Smooth muscle cell (in vitro differentiated cells): ENCODE data around the gene EOMES. TPM values are rescaled to one million over a fixed set of nuclear protein-coding genes. Genes with fewer than 3 reads are reported as not detected.

Source experiments
- DNase-seq: peaks from one replicate; lab custom pipeline; 2025; ENCODE audit not compliant: unreplicated experiment; lab: John Stamatoyannopoulos, UW
- H2AFZ ChIP-seq: fragments of 200-600 bp; sonication (generic); 2 replicates; pipeline ENCODE4 v1.6.0; 2016; ENCODE audit warnings: antibody characterized with exemption, low read depth, mild to moderate bottlenecking
- H3F3A ChIP-seq: fragments of 200-600 bp; sonication (generic); 2 replicates; pipeline ENCODE4 v1.6.0; 2017; ENCODE audit warnings: antibody characterized with exemption, low read depth
- H3K27ac ChIP-seq: fragments of 200-600 bp; sonication (generic); 2 replicates; pipeline ENCODE4 v1.5.1; 2016; ENCODE audit warnings: low read depth, mild to moderate bottlenecking
- H3K27me3 ChIP-seq: fragments of 200-600 bp; sonication (generic); 2 replicates; pipeline ENCODE4 v1.6.1; 2016; ENCODE audit warnings: low read depth, mild to moderate bottlenecking
- H3K36me3 ChIP-seq: fragments of 200-600 bp; sonication (generic); 2 replicates; pipeline ENCODE4 v1.5.1; 2016; ENCODE audit warnings: low read depth
- H3K4me1 ChIP-seq: fragments of 200-600 bp; sonication (generic); 2 replicates; pipeline ENCODE4 v1.5.1; 2016; ENCODE audit warnings: low read depth
- H3K4me2 ChIP-seq: fragments of 200-600 bp; sonication (generic); 2 replicates; pipeline ENCODE4 v1.6.0; 2016; ENCODE audit warnings: mild to moderate bottlenecking
- H3K4me3 ChIP-seq: fragments of 200-600 bp; sonication (generic); 2 replicates; pipeline ENCODE4 v1.5.1; 2016; ENCODE audit warnings: mild to moderate bottlenecking
- H3K79me2 ChIP-seq: fragments of 200-600 bp; sonication (generic); 2 replicates; pipeline ENCODE4 v1.6.0; 2016; ENCODE audit warnings: low read depth, mild to moderate bottlenecking
- H3K9ac ChIP-seq: fragments of 200-600 bp; sonication (generic); 2 replicates; pipeline ENCODE4 v1.6.0; 2016; ENCODE audit warnings: low read depth
- H3K9me3 ChIP-seq: fragments of 200-600 bp; sonication (generic); replicated peaks from 2 replicates; pipeline ENCODE4 v1.5.1; 2016; ENCODE audit warnings: low read depth
- H4K20me1 ChIP-seq: fragments of 200-600 bp; sonication (generic); 2 replicates; pipeline ENCODE4 v1.6.0; 2016; ENCODE audit warnings: low read depth
- WGBS: methylation state at CpG from one replicate; pipeline ENCODE4 v1.1.7; 2016; ENCODE audit warnings: low lambda C conversion rate; 5-methylcytosine and 5-hydroxymethylcytosine counted together
- polyA plus RNA-seq: library from polyadenylated mRNA; unstranded; fragments of >200 nt; fragmentation: Nextera tagmentation; extraction: Ambion mirVana; gene quantifications from 2 replicates; pipeline ENCODE4 v1.2.1, GENCODE V29; 2016
- total RNA-seq: library from RNA; depleted of rRNA; stranded (reverse); fragments of >200 nt; gene quantifications from 2 replicates; pipeline ENCODE4 v1.2.3, GENCODE V29; 2014
- TF ChIP-seq, protein P1 (sequence below): fragments of 200-600 bp; sonication (generic); IDR thresholded peaks from 2 replicates; pipeline ENCODE4 v1.5.1; 2017; ENCODE audit warnings: borderline replicate concordance, mild to moderate bottlenecking, antibody characterized with exemption; ENCODE audit not compliant: insufficient read depth, poor library complexity, severe bottlenecking

The EOMES gene
- total and polyA plus RNA-seq, 2 experiments from 2014 or later: not detected

DNA sequence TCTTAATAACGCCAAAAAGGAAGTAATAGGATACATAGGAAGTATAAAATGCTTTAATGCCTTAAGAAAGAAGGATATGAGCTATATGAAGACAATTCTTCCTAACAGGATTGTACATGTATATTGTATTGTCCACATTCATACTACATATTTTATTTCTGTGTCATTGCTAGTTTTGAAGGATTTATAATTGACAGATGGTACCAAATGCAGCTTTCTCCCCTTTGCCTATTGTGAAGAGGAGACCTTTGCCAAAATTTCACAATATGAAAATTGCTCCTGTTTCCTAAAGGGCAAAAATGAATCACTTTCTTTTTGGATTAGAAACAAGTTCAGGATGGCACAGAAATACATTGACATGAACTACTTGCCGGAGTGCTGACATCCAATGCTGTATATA, 34.8 kb upstream of the EOMES start:
- Histone ChIP-seq H3K4me2 (no peak overlapping the region), H3K27me3 (no peaks in the 10 kb centered on the region), H3K9ac (no peak overlapping the region), H4K20me1 (no peaks in the 10 kb centered on the region), H2AFZ (no peak overlapping the region), H3K36me3 (no peaks in the 10 kb centered on the region), H3K79me2 (no peaks in the 10 kb centered on the region), H3K9me3 (no peaks in the 10 kb centered on the region), H3K27ac (no peak overlapping the region), H3K4me3 (no peak overlapping the region), H3F3A (no peaks in the 10 kb centered on the region), H3K4me1 (no peaks in the 10 kb centered on the region)
- TF ChIP-seq, protein P1, sequence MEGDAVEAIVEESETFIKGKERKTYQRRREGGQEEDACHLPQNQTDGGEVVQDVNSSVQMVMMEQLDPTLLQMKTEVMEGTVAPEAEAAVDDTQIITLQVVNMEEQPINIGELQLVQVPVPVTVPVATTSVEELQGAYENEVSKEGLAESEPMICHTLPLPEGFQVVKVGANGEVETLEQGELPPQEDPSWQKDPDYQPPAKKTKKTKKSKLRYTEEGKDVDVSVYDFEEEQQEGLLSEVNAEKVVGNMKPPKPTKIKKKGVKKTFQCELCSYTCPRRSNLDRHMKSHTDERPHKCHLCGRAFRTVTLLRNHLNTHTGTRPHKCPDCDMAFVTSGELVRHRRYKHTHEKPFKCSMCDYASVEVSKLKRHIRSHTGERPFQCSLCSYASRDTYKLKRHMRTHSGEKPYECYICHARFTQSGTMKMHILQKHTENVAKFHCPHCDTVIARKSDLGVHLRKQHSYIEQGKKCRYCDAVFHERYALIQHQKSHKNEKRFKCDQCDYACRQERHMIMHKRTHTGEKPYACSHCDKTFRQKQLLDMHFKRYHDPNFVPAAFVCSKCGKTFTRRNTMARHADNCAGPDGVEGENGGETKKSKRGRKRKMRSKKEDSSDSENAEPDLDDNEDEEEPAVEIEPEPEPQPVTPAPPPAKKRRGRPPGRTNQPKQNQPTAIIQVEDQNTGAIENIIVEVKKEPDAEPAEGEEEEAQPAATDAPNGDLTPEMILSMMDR: no peak
- no peak for DNase-seq
- 91% methylated on average over 2 of the region's 2 CpGs for WGBS

DNA sequence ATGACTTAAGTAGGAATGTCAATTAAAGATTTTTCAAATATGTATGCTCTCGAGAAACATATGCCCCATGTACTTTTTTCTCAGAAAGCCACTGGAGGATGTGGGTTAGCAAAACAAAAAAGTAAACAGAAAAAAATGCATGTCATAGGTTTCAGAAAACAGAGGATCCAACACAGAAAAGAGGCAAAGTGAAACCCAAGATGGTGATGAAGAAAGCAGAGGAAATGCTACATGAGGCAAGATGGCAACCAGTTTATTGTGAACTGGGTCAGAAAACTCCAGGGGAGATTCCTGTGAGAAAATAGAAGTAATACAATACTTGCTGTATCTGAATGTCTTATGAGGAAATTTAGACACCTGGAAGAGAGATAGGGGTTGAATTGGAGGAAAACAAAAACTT, 30.8 kb upstream of the EOMES start:
- 91% methylated on average over 1 of the region's 1 CpG for WGBS
- no peak overlapping the region for H3K4me3 ChIP-seq
- H3K79me2 ChIP-seq: no peaks in the 10 kb centered on the region
- H3K9me3 ChIP-seq: no peaks in the 10 kb centered on the region
- H3K27ac ChIP-seq: no peak overlapping the region
- no peaks in the 10 kb centered on the region for H3K27me3 ChIP-seq
- H3K4me1 ChIP-seq: no peaks in the 10 kb centered on the region
- no peak for DNase-seq
- H3K4me2 ChIP-seq: no peak overlapping the region
- TF ChIP-seq, protein P1: no peak
- H3K9ac ChIP-seq: no peak overlapping the region
- no peak overlapping the region for H2AFZ ChIP-seq
- no peaks in the 10 kb centered on the region for H3F3A ChIP-seq
- H4K20me1 ChIP-seq: no peaks in the 10 kb centered on the region
- H3K36me3 ChIP-seq: no peaks in the 10 kb centered on the region

DNA sequence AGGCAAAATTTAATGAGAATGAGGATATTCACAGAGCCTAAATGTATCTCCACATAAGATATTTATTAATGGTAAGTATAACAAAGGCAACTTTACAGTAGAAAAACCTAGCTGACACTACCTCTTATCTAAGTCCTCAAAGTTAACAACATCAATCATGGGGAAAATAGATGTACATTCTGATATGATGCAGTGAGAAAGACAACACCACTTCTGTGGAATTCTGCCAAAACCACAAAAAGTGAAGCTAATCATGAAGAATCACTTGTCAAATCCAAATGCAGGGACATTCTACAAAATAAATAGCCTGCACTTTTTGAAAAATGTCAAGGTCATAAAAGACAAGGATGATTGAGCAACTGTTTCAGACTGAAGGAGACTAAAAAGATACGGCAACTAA, 27.5 kb upstream of the EOMES start:
- Histone ChIP-seq H2AFZ (no peak overlapping the region), H3K36me3 (no peaks in the 10 kb centered on the region), H4K20me1 (no peaks in the 10 kb centered on the region), H3K27me3 (no peaks in the 10 kb centered on the region), H3K9me3 (no peaks in the 10 kb centered on the region), H3K27ac (no peak overlapping the region), H3K79me2 (no peaks in the 10 kb centered on the region), H3K4me3 (no peak overlapping the region), H3F3A (no peaks in the 10 kb centered on the region), H3K4me2 (no peak overlapping the region), H3K4me1 (no peaks in the 10 kb centered on the region), H3K9ac (no peak overlapping the region)
- no peak for DNase-seq
- TF ChIP-seq, protein P1: no peak
- 65% methylated on average over 1 of the region's 1 CpG for WGBS

DNA sequence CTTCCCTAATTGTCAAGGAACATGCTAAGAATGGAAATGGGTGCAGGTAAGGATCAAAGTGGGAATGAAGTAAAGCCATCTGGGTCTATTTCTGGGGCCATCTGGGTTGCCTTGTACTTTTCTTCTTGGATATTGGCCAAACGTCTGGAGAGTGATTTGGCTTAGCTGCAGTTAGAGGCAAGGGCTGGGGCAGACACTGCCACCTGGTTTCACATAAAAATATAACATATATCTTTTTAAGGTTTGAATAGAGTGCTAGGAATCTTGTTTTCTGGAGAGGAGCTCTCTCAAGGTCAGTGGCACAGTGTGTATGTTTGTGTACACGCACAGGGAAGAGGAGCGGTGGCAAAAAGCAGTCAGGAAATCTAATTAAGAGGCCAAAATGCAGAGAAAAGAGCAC, 24.7 kb upstream of the EOMES start:
- no peak overlapping the region for H3K27ac ChIP-seq
- WGBS: 86% methylated on average over 3 of the region's 3 CpGs
- H3K79me2 ChIP-seq: no peaks in the 10 kb centered on the region
- TF ChIP-seq, protein P1: no peak
- H3K4me2 ChIP-seq: no peak overlapping the region
- no peaks in the 10 kb centered on the region for H3K27me3 ChIP-seq
- H4K20me1 ChIP-seq: no peaks in the 10 kb centered on the region
- no peak overlapping the region for H3K9ac ChIP-seq
- DNase-seq: no peak
- H3K4me1 ChIP-seq: no peaks in the 10 kb centered on the region
- no peaks in the 10 kb centered on the region for H3K36me3 ChIP-seq
- H3K4me3 ChIP-seq: no peak overlapping the region
- no peaks in the 10 kb centered on the region for H3K9me3 ChIP-seq
- no peaks in the 10 kb centered on the region for H3F3A ChIP-seq
- no peak overlapping the region for H2AFZ ChIP-seq
